ENCODE results near the gene SLC9A7. TPM values are rescaled to one million over a fixed set of nuclear protein-coding genes. Genes with fewer than 3 reads are reported as not detected.

The SLC9A7 gene
- total and polyA plus RNA-seq, 2 donors (not counting 1 experiment from before 2014, with no cell fraction given): 13.9 to 47.7 TPM

DNA sequence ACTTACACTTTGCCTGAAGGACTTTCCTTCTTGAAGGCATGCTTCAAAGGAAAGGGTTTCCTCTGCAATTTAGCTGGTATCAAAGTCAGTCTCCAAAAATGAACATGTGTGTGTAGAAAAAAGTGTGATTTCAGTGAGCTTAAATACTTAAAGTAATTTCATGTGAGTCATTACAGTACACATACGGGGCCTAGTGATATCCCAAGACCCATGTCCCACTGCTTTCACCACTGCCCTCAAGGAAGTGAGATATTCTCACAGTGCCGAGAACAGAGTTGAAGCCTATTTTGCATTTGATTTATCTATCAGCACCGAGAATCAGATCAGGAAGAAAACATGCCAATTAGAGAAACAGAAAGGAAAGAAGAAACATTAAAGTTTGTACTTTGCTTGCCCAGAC, 124.3 kb downstream of the SLC9A7 start:
- Histone ChIP-seq H3K27me3 (ENCODE audit: control insufficient read depth, insufficient read depth, low read length) (no peaks in the 10 kb centered on the region), H3K4me2 (ENCODE audit: extremely low read depth, insufficient read depth, low read length) (no peak overlapping the region), H3K27ac (ENCODE audit: insufficient read depth, low read length) (no peak overlapping the region), H3K9me3 (ENCODE audit: control insufficient read depth, insufficient read depth, low read depth, low read length) (no peaks in the 10 kb centered on the region), H3K36me3 (ENCODE audit: control insufficient read depth, insufficient read depth, low read length) (no peaks in the 10 kb centered on the region), H3K4me1 (ENCODE audit: control insufficient read depth, extremely low read depth, insufficient read depth, low read length) (peaks cover 8% of the 10 kb centered on the region), H3K79me2 (ENCODE audit: control insufficient read depth, insufficient read depth, low read length) (no peaks in the 10 kb centered on the region), H2AFZ (ENCODE audit: low read length) (no peak overlapping the region), H3K4me3 (replicated peaks in 1 of 4; ENCODE audit: control extremely low read depth in 1 of 4, insufficient read depth in 1 of 4, low read depth in 3 of 4, low read length in 4 of 4) (no peak overlapping the region), H3K9ac (ENCODE audit: insufficient read depth, low read length) (no peak overlapping the region), H4K20me1 (ENCODE audit: control insufficient read depth, extremely low read depth, insufficient read depth, low read length) (no peaks in the 10 kb centered on the region)
- peak in 1 of 2 donors; percentile 38 for DNase-seq (ENCODE audit: low read depth in 2 of 2)
- TF ChIP-seq, protein P1, sequence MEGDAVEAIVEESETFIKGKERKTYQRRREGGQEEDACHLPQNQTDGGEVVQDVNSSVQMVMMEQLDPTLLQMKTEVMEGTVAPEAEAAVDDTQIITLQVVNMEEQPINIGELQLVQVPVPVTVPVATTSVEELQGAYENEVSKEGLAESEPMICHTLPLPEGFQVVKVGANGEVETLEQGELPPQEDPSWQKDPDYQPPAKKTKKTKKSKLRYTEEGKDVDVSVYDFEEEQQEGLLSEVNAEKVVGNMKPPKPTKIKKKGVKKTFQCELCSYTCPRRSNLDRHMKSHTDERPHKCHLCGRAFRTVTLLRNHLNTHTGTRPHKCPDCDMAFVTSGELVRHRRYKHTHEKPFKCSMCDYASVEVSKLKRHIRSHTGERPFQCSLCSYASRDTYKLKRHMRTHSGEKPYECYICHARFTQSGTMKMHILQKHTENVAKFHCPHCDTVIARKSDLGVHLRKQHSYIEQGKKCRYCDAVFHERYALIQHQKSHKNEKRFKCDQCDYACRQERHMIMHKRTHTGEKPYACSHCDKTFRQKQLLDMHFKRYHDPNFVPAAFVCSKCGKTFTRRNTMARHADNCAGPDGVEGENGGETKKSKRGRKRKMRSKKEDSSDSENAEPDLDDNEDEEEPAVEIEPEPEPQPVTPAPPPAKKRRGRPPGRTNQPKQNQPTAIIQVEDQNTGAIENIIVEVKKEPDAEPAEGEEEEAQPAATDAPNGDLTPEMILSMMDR (conservative IDR thresholded peaks at IDR 0.05 in 1 of 2, IDR thresholded peaks at IDR 0.05 in 1 of 2; ENCODE audit: low read depth in 1 of 2, low read length in 2 of 2): no peak
- no peak for TF ChIP-seq EZH2 (IDR thresholded peaks at IDR 0.05; ENCODE audit: low read length, missing control alignments)

DNA sequence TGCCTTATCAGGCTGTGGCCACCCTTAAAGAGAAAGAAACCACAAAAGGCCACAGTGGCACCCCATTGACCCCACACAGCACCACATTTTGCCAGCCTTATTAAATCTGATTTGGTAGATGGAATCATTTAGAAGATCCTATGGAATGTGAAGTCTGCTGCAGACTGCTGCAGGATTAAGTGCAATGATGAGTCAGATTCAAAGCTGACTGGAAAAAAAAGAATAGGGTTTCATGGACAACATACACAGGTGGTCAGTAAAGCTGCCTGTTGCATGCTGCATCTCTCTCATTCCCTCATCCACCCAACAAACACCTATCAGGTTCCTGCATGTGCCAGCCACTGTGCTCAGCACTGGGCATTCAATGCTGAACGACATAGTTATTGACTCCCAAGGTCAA, 128.8 kb downstream of the SLC9A7 start:
- Histone ChIP-seq H3K79me2 (ENCODE audit: control insufficient read depth, insufficient read depth, low read length) (no peaks in the 10 kb centered on the region), H3K4me3 (replicated peaks in 1 of 4; ENCODE audit: control extremely low read depth in 1 of 4, insufficient read depth in 1 of 4, low read depth in 3 of 4, low read length in 4 of 4) (no peak overlapping the region), H3K4me2 (ENCODE audit: extremely low read depth, insufficient read depth, low read length) (no peak overlapping the region), H2AFZ (ENCODE audit: low read length) (no peak overlapping the region), H3K9ac (ENCODE audit: insufficient read depth, low read length) (no peak overlapping the region), H3K27me3 (ENCODE audit: control insufficient read depth, insufficient read depth, low read length) (no peaks in the 10 kb centered on the region), H4K20me1 (ENCODE audit: control insufficient read depth, extremely low read depth, insufficient read depth, low read length) (no peaks in the 10 kb centered on the region), H3K27ac (ENCODE audit: insufficient read depth, low read length) (no peak overlapping the region), H3K4me1 (ENCODE audit: control insufficient read depth, extremely low read depth, insufficient read depth, low read length) (peaks cover 23% of the 10 kb centered on the region), H3K9me3 (ENCODE audit: control insufficient read depth, insufficient read depth, low read depth, low read length) (no peaks in the 10 kb centered on the region), H3K36me3 (ENCODE audit: control insufficient read depth, insufficient read depth, low read length) (no peaks in the 10 kb centered on the region)
- peak; percentile 24 to 45 for DNase-seq (ENCODE audit: low read depth in 2 of 2)
- TF ChIP-seq, protein P1 (conservative IDR thresholded peaks at IDR 0.05 in 1 of 2, IDR thresholded peaks at IDR 0.05 in 1 of 2; ENCODE audit: low read depth in 1 of 2, low read length in 2 of 2): no peak
- TF ChIP-seq EZH2 (IDR thresholded peaks at IDR 0.05; ENCODE audit: low read length, missing control alignments): no peak

DNA sequence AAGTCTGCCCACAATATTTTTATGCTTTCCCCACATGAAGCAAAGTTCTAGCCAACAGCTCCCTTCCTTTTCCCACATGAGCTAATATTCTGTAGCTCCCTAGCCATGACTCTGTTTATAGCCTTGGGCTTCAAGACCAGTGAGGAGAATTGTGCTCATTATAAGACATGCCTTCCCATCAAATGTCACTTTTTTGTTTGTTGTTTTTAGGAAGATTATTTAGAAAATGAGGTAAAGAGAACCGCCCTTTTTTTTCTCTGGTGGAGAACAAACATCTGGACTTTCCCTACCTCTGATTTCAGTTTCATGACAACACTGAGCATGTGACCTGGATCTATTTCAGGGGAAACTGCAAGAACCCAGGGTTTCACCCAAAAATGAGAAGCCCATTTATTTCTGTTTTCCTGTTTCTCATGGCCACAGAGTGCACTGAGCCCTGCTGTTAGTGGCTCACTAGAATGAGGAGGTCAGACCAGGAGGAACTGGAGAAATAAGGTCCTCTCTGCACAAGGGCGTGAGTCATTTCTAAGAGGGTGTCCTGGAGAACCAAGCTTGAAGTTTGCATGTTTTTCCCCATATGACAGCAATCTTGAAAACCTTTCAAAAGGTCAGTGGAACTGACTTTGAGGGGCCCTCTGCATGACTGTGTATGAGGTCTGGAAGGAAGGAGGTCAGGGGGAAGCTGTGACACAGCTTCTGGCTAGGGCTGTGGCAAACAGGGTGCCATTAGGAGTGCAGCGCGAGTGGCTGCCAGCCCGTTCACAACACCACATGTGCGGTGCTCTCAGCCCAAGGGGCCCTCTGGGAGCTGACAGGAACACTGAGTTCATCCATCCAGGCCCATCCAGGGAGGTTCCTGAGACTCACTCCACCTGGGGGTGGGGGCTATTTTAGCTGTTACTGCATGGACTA, 130.2 kb downstream of the SLC9A7 start:
- TF ChIP-seq, protein P1 (conservative IDR thresholded peaks at IDR 0.05 in 1 of 2, IDR thresholded peaks at IDR 0.05 in 1 of 2; ENCODE audit: low read depth in 1 of 2, low read length in 2 of 2): no peak
- TF ChIP-seq EZH2 (IDR thresholded peaks at IDR 0.05; ENCODE audit: low read length, missing control alignments): no peak
- Histone ChIP-seq H3K4me2 (ENCODE audit: extremely low read depth, insufficient read depth, low read length) (peak overlapping the region; percentile 17), H3K27me3 (ENCODE audit: control insufficient read depth, insufficient read depth, low read length) (no peaks in the 10 kb centered on the region), H4K20me1 (ENCODE audit: control insufficient read depth, extremely low read depth, insufficient read depth, low read length) (no peaks in the 10 kb centered on the region), H3K36me3 (ENCODE audit: control insufficient read depth, insufficient read depth, low read length) (no peaks in the 10 kb centered on the region), H3K4me3 (replicated peaks in 1 of 4; ENCODE audit: control extremely low read depth in 1 of 4, insufficient read depth in 1 of 4, low read depth in 3 of 4, low read length in 4 of 4) (no peak overlapping the region), H3K27ac (ENCODE audit: insufficient read depth, low read length) (peak overlapping the region; percentile 57), H2AFZ (ENCODE audit: low read length) (no peak overlapping the region), H3K9me3 (ENCODE audit: control insufficient read depth, insufficient read depth, low read depth, low read length) (no peaks in the 10 kb centered on the region), H3K4me1 (ENCODE audit: control insufficient read depth, extremely low read depth, insufficient read depth, low read length) (peaks cover 23% of the 10 kb centered on the region), H3K79me2 (ENCODE audit: control insufficient read depth, insufficient read depth, low read length) (no peaks in the 10 kb centered on the region), H3K9ac (ENCODE audit: insufficient read depth, low read length) (no peak overlapping the region)
- peak; percentile 42 to 90 for DNase-seq (ENCODE audit: low read depth in 2 of 2)
